PC-3 (cell line): ENCODE measurements around the gene C12orf57.

ENCODE experiments used
- EZH2 ChIP-seq: fragments of 300-600 bp; sonication (generic); IDR thresholded peaks from one replicate; pipeline ENCODE4 v1.6.1; 2017; ENCODE audit warnings: antibody characterized with exemption, mild to moderate bottlenecking, low read length; ENCODE audit not compliant: unreplicated experiment
- EZH2phosphoT487 ChIP-seq: fragments of 300-600 bp; sonication (generic); IDR thresholded peaks from 2 replicates; pipeline ENCODE4 v1.6.1; 2018; ENCODE audit warnings: mild to moderate bottlenecking, antibody characterized with exemption, low read length, borderline replicate concordance
- TF ChIP-seq, protein P1 (sequence below): fragments of 300-600 bp; sonication (generic); conservative IDR thresholded peaks from 2 replicates; pipeline ENCODE4 v1.5.1; 2017; ENCODE audit warnings: antibody characterized with exemption, low read depth, mild to moderate bottlenecking, low read length

DNA sequence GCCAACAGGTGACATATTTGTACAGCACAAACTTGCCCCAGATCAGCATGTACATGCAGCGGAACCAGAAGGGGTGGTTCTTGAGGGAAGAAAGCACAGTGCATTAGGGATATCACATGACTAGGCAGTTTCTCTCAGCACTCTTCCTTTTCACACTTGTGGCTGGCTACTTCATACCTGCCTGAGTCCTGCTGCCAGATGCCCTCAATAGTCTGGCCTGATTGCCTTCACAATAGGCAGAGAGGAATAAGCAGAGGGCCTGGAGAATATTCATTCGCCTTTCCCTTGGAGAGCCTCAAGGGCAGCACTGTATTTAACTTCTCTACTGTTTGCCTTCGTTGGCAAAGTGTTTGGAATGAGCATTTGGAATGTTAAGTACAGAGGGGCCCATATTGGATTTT is 34.8 kb downstream of the C12orf57 start:
- TF ChIP-seq, protein P1, sequence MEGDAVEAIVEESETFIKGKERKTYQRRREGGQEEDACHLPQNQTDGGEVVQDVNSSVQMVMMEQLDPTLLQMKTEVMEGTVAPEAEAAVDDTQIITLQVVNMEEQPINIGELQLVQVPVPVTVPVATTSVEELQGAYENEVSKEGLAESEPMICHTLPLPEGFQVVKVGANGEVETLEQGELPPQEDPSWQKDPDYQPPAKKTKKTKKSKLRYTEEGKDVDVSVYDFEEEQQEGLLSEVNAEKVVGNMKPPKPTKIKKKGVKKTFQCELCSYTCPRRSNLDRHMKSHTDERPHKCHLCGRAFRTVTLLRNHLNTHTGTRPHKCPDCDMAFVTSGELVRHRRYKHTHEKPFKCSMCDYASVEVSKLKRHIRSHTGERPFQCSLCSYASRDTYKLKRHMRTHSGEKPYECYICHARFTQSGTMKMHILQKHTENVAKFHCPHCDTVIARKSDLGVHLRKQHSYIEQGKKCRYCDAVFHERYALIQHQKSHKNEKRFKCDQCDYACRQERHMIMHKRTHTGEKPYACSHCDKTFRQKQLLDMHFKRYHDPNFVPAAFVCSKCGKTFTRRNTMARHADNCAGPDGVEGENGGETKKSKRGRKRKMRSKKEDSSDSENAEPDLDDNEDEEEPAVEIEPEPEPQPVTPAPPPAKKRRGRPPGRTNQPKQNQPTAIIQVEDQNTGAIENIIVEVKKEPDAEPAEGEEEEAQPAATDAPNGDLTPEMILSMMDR: no peak
- TF ChIP-seq EZH2phosphoT487 (no peak), EZH2 (no peak)
